Vagina (tissue), 2 donors: ENCODE data around the gene PCSK5.

ENCODE experiments used
- POLR2A ChIP-seq, 2 donors: fragments of 450-650 bp; IDR thresholded peaks; one replicate each; pipeline ENCODE4 v1.6.1; 2017; ENCODE audit warnings: antibody characterized with exemption in 2 of 2, mild to moderate bottlenecking in 2 of 2, moderate library complexity in 2 of 2
- TF ChIP-seq, protein P1 (sequence below), 3 experiments: fragments of 450-650 bp in 2 of 3; fragments of 200-600 bp in 1 of 3; sonication (generic) in 1 of 3; IDR thresholded peaks; one replicate each; pipeline ENCODE4 v1.5.1; 2017 to 2019; ENCODE audit warnings: antibody characterized with exemption in 3 of 3, mild to moderate bottlenecking in 2 of 3, moderate library complexity in 2 of 3

DNA sequence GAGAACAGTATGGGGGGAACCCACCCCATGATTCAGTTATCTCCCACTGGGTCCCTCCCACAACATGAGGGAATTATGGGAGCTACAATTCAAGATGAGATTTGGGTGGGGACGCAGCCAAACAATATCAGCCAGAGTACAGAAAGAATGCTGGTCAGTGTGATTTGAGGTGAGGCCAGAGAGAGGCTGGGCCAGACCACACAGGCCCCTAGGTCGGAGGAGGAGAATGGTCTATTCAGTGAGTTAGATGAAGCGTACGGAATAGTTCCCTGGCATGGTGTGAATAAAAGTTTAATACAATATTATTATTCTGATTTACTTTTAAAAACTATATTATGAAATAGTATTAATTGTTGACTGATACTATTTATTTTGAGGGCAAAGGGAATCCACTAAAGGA is 39.7 kb downstream of the PCSK5 start:
- TF ChIP-seq, protein P1, sequence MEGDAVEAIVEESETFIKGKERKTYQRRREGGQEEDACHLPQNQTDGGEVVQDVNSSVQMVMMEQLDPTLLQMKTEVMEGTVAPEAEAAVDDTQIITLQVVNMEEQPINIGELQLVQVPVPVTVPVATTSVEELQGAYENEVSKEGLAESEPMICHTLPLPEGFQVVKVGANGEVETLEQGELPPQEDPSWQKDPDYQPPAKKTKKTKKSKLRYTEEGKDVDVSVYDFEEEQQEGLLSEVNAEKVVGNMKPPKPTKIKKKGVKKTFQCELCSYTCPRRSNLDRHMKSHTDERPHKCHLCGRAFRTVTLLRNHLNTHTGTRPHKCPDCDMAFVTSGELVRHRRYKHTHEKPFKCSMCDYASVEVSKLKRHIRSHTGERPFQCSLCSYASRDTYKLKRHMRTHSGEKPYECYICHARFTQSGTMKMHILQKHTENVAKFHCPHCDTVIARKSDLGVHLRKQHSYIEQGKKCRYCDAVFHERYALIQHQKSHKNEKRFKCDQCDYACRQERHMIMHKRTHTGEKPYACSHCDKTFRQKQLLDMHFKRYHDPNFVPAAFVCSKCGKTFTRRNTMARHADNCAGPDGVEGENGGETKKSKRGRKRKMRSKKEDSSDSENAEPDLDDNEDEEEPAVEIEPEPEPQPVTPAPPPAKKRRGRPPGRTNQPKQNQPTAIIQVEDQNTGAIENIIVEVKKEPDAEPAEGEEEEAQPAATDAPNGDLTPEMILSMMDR (IDR thresholded peaks at IDR 0.05): no peak
- TF ChIP-seq POLR2A (IDR thresholded peaks at IDR 0.05): no peak
